T-helper 1 cell treated with Interleukin-12 subunit alpha and Interleukin-12 subunit beta and Interleukin-4 antibody, amounts not matched to agents 30 μg/mL and 1 μg/mL, for 36 hours (primary cell): ENCODE results near the gene CRHR1.
"Not testable (repeated sequence)": the region's sequence is repeated elsewhere in the genome, so short reads cannot be mapped to it uniquely, and the experiment has no call there.

Experiments used
- H3K27ac Mint-ChIP-seq: one replicate; pipeline ENCODE4 v1.8.0; 2021; ENCODE audit warnings: mild to moderate bottlenecking, mixed read lengths
- H3K27me3 Mint-ChIP-seq: one replicate; pipeline ENCODE4 v1.8.0; 2021; ENCODE audit warnings: low read depth, mixed read lengths
- H3K36me3 Mint-ChIP-seq: one replicate; pipeline ENCODE4 v1.8.0; 2021; ENCODE audit warnings: low read depth, mixed read lengths
- H3K4me1 Mint-ChIP-seq: one replicate; pipeline ENCODE4 v1.8.0; 2021; ENCODE audit warnings: low read depth, mixed read lengths
- H3K4me3 Mint-ChIP-seq: one replicate; pipeline ENCODE4 v1.8.0; 2021; ENCODE audit warnings: mild to moderate bottlenecking, moderate library complexity, mixed read lengths
- H3K9me3 Mint-ChIP-seq: one replicate; pipeline ENCODE4 v1.8.0; 2021; ENCODE audit warnings: mixed read lengths

The CRHR1 gene

GRCh38 chr17:45784293-45784740 is at the start of gene CRHR1:
Gene CRHR1 (plus strand): TSS chr17:45784320. CDS start chr17:45784545, 225 bp downstream.
- H3K9me3 Mint-ChIP-seq: no peaks in the 10 kb centered on the region
- H3K36me3 Mint-ChIP-seq: no peaks in the 10 kb centered on the region
- peaks cover 85% of the 10 kb centered on the region for H3K27me3 Mint-ChIP-seq
- peaks cover 2% of the 10 kb centered on the region for H3K4me1 Mint-ChIP-seq
- H3K27ac Mint-ChIP-seq: no peak within 1 kb of the TSS
- peak within 1 kb of the TSS; percentile 70 for H3K4me3 Mint-ChIP-seq

- H3K4me3 Mint-ChIP-seq: no peak overlapping the region
- H3K27ac Mint-ChIP-seq: no peak overlapping the region
- H3K27me3 Mint-ChIP-seq: peaks cover 24% of the 10 kb centered on the region
- no peaks in the 10 kb centered on the region for H3K36me3 Mint-ChIP-seq
- H3K4me1 Mint-ChIP-seq: no peaks in the 10 kb centered on the region
- H3K9me3 Mint-ChIP-seq: peaks cover 23% of the 10 kb centered on the region
These were observed 49.5 kb upstream of the CRHR1 start for GRCh38 chr17:45734598-45734997.

- Mint-ChIP-seq H3K36me3 (no peaks in the 10 kb centered on the region), H3K27me3 (peaks cover 24% of the 10 kb centered on the region), H3K27ac (no peak overlapping the region), H3K4me1 (no peaks in the 10 kb centered on the region), H3K9me3 (peaks cover 16% of the 10 kb centered on the region), H3K4me3 (no peak overlapping the region)
These were observed 48.6 kb upstream of the CRHR1 start for GRCh38 chr17:45735488-45735887.

- Mint-ChIP-seq H3K4me1 (no peaks in the 10 kb centered on the region), H3K9me3 (peaks cover 3% of the 10 kb centered on the region), H3K4me3 (no peak overlapping the region), H3K36me3 (no peaks in the 10 kb centered on the region), H3K27ac (no peak overlapping the region), H3K27me3 (peaks cover 36% of the 10 kb centered on the region)
These were observed 44.3 kb upstream of the CRHR1 start for GRCh38 chr17:45739786-45740185.

GRCh38 chr17:45740553-45741330 is 43.4 kb upstream of the CRHR1 start:
- Mint-ChIP-seq H3K36me3 (no peaks in the 10 kb centered on the region), H3K4me3 (no peak overlapping the region), H3K9me3 (no peaks in the 10 kb centered on the region), H3K4me1 (no peaks in the 10 kb centered on the region), H3K27ac (no peak overlapping the region), H3K27me3 (peaks cover 36% of the 10 kb centered on the region)

GRCh38 chr17:45742251-45742650 is 41.9 kb upstream of the CRHR1 start:
- no peaks in the 10 kb centered on the region for H3K4me1 Mint-ChIP-seq
- no peak overlapping the region for H3K27ac Mint-ChIP-seq
- H3K9me3 Mint-ChIP-seq: no peaks in the 10 kb centered on the region
- no peak overlapping the region for H3K4me3 Mint-ChIP-seq
- H3K27me3 Mint-ChIP-seq: peaks cover 25% of the 10 kb centered on the region
- no peaks in the 10 kb centered on the region for H3K36me3 Mint-ChIP-seq

- no peak overlapping the region for H3K27ac Mint-ChIP-seq
- no peaks in the 10 kb centered on the region for H3K36me3 Mint-ChIP-seq
- H3K4me1 Mint-ChIP-seq: no peaks in the 10 kb centered on the region
- no peaks in the 10 kb centered on the region for H3K9me3 Mint-ChIP-seq
- no peak overlapping the region for H3K4me3 Mint-ChIP-seq
- H3K27me3 Mint-ChIP-seq: peaks cover 17% of the 10 kb centered on the region
These were observed 40.3 kb upstream of the CRHR1 start for GRCh38 chr17:45743626-45744326.

GRCh38 chr17:45744826-45745225 is 39.3 kb upstream of the CRHR1 start:
- not testable (repeated sequence) for H3K27ac Mint-ChIP-seq, H3K36me3 Mint-ChIP-seq, H3K9me3 Mint-ChIP-seq, H3K4me1 Mint-ChIP-seq, H3K4me3 Mint-ChIP-seq
- peaks cover 20% of the 10 kb centered on the region for H3K27me3 Mint-ChIP-seq

GRCh38 chr17:45745601-45746494 is 38.3 kb upstream of the CRHR1 start:
- Mint-ChIP-seq H3K4me1 (no peaks in the 10 kb centered on the region), H3K27me3 (peaks cover 21% of the 10 kb centered on the region), H3K36me3 (no peaks in the 10 kb centered on the region), H3K4me3 (no peak overlapping the region), H3K9me3 (no peaks in the 10 kb centered on the region), H3K27ac (no peak overlapping the region)

GRCh38 chr17:45747911-45748310 is 36.2 kb upstream of the CRHR1 start:
- no peak overlapping the region for H3K4me3 Mint-ChIP-seq

GRCh38 chr17:45748731-45749310 is 35.3 kb upstream of the CRHR1 start:
- no peaks in the 10 kb centered on the region for H3K36me3 Mint-ChIP-seq
- H3K9me3 Mint-ChIP-seq: no peaks in the 10 kb centered on the region
- no peak overlapping the region for H3K27ac Mint-ChIP-seq
- peaks cover 10% of the 10 kb centered on the region for H3K27me3 Mint-ChIP-seq
- no peak overlapping the region for H3K4me3 Mint-ChIP-seq
- H3K4me1 Mint-ChIP-seq: no peaks in the 10 kb centered on the region

More at GRCh38 chr17:45747911-45748310, 36.2 kb upstream of the CRHR1 start:
- no peaks in the 10 kb centered on the region for H3K9me3 Mint-ChIP-seq
- no peaks in the 10 kb centered on the region for H3K4me1 Mint-ChIP-seq
- H3K27me3 Mint-ChIP-seq: peaks cover 16% of the 10 kb centered on the region
- H3K27ac Mint-ChIP-seq: no peak overlapping the region
- no peaks in the 10 kb centered on the region for H3K36me3 Mint-ChIP-seq

- peaks cover 8% of the 10 kb centered on the region for H3K27me3 Mint-ChIP-seq
These were observed 34.2 kb upstream of the CRHR1 start for GRCh38 chr17:45749831-45750335.

GRCh38 chr17:45750779-45751440 is 33.2 kb upstream of the CRHR1 start:
- Mint-ChIP-seq H3K27me3 (peaks cover 4% of the 10 kb centered on the region), H3K27ac (no peak overlapping the region), H3K4me3 (no peak overlapping the region), H3K9me3 (no peaks in the 10 kb centered on the region), H3K4me1 (no peaks in the 10 kb centered on the region), H3K36me3 (no peaks in the 10 kb centered on the region)

More at GRCh38 chr17:45749831-45750335, 34.2 kb upstream of the CRHR1 start:
- Mint-ChIP-seq H3K27ac (no peak overlapping the region), H3K36me3 (no peaks in the 10 kb centered on the region), H3K4me1 (no peaks in the 10 kb centered on the region), H3K9me3 (no peaks in the 10 kb centered on the region), H3K4me3 (no peak overlapping the region)
